ENCODE data around the gene RTF2.
"Not testable (repeated sequence)": the region's sequence is repeated elsewhere in the genome, so short reads cannot be mapped to it uniquely, and the experiment has no call there.

GRCh38 chr20:56520746-56521354, 52.4 kb downstream of the RTF2 start:
- not testable (repeated sequence) for TF ChIP-seq POLR2A, CTCF (IDR thresholded peaks at IDR 0.05)

Data from heart left ventricle (tissue), 13 donors.